EH (cell line): ENCODE data around the gene ANKRD33B.
"Not testable (repeated sequence)": the region's sequence is repeated elsewhere in the genome, so short reads cannot be mapped to it uniquely, and the experiment has no call there.

ENCODE experiments used
- DNase-seq: peaks from one replicate; pipeline ENCODE4 v3.0.0-alpha.2; 2015; ENCODE audit warnings: low read depth

Gene ANKRD33B

DNA sequence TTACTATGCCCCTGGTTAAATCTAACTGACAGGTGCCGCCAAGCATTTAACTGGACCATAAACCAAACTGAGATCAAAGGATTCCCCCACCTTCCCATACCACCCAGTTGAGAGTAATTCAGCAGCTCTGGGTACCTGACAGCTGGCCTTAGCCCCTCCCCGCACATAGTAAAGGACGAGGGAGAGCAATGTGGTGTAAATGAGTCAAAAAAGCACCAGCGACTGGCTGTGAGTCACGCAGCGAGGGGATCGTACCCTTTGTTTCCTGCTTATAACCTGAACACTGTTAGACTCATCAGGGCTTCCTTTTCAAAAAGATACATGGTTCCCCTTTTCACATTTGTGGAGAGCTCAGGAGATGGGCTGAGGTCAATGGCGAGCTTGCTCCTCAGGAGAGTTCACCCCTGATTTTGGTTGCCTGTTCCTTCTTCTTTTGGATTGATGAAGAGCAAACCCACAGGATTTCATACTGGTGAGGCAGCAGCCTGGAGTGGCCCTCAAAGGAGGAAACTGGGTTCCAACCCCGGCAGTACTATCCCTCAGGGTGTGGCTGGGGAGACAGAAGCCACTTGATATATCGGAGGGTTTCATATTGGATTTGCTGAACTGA, 71.5 kb downstream of the ANKRD33B start:
- DNase-seq, result peak; percentile 75

DNA sequence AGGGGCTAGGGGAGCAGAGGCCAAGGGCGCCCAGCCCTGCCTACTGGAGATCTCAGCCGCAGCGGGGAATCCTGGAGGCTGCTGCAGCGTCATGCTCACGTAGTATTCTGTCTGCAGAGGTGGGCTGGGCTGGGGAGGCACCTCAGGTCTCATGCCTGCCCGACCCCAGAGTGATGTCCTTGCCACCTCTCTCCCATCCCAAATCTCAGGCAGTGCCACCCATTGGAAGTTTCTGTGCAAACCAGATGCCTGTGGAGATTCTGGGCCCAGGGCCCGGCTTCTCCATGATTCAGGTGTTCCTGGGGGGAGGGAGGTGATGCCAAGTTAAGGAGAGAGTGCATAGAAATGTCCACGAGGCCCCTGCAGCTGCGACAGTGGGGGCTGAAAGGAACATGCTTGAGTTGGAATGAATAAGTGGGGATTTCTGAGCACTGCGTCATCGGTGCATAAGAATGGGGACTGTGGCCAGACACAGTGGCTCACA, 72.0 kb downstream of the ANKRD33B start:
- no peak for DNase-seq

DNA sequence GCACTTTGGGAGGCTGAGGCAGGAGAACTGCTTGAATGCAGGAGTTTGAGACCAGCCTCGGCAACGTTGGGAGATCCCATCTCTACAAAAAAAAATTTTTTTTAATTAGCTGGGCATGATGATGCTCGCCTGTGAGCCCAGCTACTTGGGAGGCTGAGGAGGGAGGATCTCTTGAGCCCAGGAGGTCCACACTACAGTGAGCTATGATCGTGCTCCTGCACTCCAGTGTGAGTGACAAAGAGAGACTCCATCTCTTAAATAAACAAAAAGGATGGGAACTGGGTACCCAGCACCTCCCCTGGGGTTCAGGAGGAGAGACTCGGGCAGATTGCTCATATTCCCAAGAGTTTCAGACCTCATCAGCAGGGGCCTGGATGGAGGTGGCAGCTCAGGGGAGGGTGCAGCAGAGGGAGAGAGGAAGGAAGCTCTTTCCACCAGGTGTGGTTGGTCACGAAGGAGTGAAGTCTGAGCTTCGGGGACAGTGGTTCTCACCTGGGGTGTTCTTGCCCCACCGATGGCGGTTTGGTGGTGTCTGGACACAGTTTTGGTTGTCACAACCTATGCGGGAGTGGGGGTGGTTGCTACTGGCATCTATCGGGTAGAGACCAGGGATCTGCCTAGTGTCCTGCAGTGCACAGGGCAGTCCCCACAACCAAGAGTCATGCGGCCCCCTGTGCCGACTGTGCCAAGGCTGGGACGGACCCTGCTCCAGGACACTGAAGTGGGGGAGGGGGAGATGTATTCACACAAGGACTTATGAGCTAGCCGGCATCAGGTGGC, 72.7 kb downstream of the ANKRD33B start:
- DNase-seq, result no peak

DNA sequence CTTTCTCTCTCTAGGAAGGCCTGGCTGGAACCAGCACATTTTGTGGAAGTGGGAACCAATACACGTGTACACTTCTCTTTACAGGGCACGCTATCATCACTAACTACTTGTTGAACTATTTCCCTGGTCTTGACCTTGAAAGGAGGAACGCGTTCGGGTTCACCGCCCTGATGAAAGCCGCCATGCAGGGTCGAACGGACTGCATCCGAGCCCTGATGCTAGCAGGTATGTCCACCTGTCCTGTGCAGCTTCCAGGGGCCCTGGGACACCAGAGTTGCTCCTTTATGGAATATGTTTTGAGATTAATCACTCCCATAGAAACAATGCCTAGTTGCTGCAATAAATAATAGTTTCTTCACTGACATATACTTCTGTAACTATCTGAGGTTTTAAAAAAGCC, 74.1 kb downstream of the ANKRD33B start:
- no peak for DNase-seq

DNA sequence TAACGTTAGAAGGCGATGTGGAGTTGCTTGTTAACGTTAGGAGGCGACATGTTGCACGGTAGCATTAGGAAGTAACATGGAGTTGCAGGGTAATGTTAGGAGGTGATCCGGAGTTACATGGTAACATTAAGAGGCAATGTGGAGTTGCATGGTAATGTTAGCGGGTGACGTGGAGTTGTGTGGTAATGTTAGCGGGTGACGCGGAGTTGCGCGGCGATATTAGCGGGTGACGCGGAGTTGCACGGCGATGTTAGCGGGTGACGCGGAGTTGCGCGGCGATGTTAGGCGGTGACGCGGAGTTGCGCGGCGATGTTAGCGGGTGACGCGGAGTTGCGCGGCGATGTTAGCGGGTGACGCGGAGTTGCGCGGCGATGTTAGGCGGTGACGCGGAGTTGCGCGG, 74.9 kb downstream of the ANKRD33B start:
- not testable (repeated sequence) for DNase-seq

DNA sequence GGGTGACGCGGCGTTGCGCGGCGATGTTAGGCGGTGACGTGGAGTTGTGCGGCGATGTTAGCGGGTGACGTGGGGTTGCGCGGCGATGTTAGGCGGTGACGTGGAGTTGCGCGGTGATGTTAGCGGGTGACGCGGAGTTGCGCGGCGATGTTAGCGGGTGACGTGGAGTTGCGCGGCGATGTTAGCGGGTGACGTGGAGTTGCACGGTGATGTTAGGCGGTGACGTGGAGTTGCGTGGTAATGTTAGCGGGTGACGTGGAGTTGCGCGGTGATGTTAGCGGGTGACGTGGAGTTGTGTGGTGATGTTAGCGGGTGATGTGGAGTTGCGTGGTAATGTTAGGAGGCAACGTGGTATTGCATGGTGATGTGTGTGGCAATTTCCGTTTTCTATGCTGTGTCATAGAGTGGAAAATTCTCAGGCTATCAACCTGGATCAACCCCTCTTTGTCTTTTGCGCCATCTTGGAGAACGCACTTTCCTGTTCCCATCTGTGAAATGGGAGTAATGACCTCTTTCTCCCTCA, 76.0 kb downstream of the ANKRD33B start:
- DNase-seq, result no peak

DNA sequence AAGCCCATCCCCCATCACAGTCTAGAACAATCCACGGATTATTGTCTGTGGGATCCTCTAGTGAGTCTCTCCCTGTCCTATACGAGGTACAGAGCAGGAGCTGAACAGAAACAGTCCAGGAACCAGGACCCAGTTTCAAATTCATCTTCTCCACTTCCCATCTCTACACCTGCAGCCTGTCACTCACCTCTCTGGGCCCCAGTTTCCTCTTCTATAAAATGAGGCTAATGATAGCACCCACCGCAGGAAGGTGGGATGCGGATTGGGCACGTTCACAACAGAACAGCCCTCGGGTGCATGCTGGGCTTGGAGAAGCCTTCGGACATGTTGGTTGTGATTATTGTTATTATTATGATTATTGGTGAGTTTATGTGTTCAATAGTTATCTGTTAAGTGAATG, 78.5 kb downstream of the ANKRD33B start:
- no peak for DNase-seq

DNA sequence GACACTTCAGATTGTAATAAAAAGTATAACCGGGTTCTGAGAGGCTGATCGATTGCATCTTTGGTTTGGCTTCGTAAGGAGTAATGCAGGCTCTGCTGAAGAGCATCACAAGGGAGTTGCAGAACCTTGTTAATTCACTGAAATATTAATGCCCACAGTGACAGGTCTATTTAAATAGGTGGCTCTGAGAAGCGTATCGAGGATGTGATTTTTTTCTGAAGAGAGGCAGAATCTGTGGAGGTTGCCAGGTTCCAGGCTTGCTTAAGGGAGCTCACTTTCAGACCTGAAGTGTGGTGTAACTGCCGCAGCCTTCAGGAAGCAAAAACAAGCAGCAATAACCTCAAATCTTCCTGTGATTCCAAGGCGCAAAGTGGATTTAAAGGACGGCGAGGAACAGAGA, 80.3 kb downstream of the ANKRD33B start:
- no peak for DNase-seq

DNA sequence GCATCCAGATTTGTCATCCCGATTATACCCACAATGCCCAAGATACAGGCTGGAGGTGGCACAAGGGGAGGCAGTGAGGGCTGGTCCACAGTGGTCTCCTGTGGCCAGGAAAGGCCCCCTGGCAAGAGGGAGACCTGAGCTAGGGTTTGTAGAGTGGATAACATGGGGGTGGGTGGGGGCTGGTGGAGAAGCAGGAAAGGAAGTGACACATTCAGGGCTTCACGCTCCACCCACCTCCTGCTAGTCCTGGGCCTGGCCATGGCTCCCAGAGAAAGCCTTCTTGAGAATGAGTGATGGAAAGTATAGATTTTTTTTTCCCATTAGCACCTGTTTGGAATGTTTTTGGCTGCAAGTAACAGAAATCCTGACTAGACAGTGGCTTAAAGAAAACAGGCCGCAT, 81.3 kb downstream of the ANKRD33B start:
- DNase-seq, result peak; percentile 11

DNA sequence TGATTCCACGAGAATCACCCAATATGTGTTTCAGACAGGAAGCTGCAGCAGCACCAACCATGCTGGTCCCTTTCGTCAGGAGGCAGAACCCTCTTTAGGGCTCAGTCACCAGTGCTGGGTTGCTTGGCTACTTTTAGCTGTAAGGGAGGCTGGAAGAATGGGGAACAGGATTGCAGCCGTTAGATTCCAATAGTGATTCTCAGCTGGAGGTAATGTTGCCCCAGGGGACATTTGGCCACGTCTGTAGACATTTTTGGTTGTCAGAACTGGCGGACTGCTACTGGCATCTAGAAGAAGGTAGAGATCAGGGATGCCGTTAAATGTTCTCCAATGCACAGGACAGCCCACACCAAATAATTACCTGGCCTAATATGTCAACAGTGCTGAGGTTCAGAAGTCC, 81.8 kb downstream of the ANKRD33B start:
- no peak for DNase-seq

DNA sequence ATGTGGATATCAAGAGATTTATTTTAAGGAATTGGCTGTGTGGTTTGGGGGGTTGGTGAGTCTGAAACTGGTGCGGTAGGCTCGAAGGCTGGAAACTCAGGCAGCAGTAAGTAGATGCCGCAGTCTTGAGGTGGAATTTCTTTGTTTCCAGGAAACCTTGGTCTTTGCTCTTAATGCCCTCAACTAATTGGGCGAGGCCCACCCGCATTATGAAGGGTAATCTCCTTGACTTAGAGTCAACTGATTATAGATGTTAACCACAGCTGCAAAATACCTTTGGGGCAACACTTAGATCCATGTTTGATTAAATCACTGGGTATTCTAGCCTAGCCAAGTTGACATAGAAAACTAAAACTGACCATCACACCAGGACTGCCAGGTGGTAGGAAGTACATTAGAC, 83.8 kb downstream of the ANKRD33B start:
- DNase-seq, result no peak

DNA sequence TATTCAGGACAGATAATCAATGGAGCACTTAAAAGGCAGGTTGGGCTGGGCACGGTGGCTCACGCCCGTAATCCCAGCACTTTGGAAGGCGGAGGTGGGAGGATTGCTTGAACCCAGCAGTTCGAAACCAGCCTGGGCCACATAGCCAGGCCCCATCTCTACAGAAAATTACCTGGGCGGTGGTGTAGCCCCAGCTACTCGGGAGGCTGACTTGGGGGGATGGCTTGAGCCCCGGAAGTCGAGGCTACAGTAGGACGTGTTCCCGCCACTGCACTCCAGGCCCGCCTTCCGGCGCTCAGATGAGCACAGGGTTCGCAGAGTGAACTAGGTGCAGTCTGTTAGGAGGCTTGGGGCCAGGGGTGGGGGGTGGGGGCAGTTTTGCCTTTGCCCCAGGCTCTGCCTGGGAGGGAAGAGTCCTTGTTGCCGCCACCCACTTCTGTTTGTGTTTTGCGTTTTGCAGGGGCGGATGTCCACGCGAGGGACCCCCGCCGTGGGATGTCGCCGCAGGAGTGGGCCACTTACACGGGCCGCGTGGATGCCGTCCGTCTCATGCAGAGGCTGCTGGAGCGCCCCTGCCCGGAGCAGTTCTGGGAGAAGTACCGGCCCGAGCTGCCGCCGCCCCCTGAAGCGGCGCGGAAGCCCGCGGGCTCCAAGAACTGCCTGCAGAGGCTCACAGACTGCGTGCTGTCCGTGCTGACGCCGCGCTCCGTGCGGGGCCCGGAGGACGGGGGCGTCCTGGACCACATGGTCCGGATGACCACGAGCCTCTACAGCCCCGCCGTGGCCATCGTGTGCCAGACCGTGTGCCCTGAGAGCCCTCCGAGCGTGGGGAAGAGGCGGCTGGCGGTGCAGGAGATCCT, 85.2 kb downstream of the ANKRD33B start:
- no peak for DNase-seq

DNA sequence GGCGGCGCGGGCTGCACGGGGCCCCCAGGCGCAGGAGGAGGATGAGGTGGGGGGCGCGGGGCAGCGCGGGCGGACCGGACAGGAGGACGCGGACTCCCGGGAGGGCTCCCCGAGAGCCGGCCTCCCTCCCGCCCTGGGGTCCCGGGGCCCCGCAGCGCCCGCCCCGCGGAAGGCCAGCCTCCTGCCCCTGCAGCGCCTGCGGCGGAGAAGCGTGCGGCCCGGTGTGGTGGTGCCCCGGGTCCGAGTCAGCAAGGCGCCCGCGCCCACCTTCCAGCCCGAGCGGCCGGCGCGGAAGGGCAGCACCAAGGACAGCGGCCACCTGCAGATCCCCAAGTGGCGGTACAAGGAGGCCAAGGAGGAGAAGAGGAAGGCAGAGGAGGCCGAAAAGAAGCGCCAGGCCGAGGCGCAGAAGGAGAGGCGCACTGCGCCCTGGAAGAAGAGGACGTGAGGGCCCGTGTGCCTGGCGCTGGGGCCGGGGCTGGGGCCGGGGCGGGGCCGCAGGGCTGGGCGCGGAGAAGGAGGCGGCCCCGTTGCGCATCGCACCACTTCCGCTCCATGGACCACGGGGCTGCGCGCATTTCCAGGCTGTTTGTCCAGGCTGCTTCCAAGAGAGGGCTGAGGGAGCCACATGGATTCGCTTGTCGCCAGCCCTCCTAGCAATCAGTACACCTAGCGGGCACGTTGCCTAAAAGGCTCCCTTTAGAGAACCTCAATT, 86.0 kb downstream of the ANKRD33B start:
- peak; percentile 15 for DNase-seq

DNA sequence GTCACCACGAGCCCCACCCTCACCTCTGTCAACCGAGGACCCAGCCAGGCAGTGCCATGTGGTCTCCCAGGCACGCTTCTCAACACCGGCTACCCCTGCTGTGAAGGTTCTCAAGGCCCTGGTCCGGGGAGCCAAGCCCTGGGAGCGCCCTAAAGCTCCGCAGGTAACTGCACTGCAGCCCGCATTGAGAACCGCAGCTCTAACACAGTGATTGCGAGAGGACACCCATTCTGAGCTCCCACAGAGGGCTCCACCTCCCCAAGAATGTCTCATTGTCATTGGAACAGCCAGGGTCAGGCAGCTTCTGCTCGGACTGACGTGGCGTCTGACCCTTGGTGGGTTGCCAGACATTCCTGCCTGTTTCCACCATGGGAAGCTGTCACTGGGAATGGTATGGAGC, 88.3 kb downstream of the ANKRD33B start:
- DNase-seq, result peak; percentile 59

DNA sequence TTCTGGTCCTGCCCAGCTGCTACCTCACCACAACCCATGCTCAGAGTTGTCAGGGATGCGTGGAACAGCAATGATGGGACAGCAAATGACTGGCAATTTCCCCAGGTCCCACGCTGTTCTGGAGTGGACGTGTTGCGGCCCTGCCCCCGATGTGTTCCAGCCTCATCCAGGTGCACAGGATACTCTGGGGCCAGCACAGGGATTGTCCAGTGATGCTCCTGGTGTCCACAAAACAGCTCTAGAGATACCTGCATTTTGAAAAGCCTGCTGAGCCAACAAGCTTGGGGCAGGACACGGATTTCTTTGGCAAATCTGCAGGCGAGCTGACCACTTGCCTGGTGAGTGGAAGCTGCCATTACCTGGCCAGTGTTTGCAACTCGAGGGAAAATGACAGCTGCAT, 88.7 kb downstream of the ANKRD33B start:
- DNase-seq, result no peak

DNA sequence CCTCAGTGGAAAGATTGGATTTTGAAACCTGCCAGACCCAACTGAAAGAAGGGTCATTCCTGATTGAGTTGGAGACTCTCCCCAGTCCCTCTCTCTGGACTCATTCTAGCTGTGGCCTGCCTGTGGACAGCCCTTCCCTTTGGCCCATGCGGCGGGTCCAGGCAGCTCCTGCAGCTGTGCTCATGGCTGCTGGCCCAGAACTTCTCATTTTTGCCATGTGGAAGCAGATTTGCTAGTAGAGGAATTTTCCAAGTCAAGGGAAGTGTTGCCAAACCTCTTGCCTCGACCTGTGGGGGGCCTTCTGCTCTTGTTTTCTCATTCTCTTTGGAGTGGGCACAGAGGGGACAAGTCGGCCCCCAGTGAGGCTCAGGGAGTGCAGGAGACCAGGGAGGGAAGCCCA, 89.2 kb downstream of the ANKRD33B start:
- no peak for DNase-seq

DNA sequence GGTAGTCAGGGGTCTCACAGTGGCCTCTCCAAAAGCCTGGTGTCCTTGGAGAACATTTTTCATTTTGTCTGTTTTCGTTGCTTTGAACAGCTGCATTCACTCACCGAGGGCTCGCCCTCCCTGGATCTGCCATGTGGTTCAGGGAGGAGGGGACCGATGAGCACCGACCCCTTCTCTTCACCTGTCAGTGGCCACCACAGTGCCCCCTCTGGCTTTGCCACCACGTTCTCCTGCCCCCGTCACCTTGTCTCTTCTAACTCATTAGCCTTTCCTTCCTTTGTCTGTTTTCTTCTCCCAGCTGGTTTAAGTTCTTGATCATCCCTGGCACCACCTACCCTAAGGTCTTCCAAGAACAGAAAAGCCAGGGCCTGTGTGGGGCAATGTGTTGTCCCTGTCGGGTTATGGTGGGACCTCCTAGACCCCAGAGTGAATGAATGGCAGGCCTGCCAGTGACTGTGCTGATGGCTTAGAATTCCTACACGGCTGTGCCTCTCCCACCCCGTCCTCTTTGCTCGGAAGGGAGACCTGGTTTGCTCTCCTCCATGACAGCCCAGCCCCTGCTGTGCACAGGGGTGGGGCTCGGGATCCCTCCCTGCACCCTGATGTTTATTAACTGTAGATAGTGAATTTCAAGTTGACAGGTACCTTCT, 90.0 kb downstream of the ANKRD33B start:
- no peak for DNase-seq

DNA sequence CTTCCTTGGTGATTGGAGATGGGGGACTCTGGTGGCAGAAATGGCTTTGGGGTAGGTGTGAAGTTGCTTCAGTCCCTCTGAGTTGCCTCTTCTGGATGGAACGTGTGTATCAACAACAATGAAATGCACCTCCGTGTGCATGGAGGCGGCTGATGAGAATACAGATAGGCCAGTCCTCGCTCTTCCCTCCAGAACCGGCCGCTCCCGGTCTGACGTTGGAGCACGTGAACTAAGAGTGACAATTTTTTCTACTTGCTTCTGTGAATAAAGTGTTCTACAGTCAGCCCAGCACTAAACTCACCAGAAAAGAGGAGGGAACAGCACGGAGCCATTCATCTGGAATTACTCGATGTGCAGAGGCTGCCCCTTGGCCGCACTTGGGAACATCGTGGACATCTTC, 90.7 kb downstream of the ANKRD33B start:
- DNase-seq, result no peak

DNA sequence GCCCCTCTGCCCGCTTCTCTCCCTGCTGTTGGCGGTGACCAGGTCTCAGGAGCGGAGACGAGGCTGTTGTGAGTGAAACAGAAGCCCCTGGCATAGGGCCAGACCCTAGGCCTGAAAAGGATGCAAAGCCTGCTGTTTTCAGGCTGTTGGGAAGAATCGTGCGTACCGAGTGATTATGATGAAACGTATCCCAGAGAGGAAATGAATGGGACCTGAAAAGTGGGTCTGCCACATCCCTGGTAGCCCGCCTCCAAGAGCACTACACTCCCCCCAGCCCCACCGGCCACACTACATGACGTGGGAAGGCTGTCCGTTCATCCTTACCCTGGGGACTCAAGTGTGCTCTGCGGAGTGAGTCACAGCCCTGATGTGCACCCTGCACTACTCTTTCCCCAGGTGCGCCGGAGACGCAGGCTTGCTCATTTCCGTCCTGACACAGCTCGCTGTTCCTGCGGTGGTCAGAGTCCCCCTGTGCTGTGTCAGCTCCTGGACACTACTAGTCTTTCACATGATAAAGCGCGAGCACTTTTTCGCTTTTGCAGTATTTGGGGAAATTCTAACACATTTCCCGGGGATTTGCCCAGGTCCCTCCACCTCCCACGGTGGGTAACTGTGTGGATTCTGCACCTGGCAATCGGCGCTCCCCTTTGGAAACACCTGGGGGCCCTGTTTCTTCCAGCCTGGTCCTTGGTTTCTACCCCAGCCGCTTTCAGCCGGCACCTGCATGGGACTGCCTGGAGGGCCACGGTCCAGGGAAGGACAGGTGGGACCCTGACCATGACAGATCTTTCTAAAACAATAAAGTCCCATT, 91.5 kb downstream of the ANKRD33B start:
- no peak for DNase-seq
